IMR-90 (cell line): ENCODE data around the gene TBC1D22A. TPM values are rescaled to one million over a fixed set of nuclear protein-coding genes. Genes with fewer than 3 reads are reported as not detected.

Experiments used
- ATAC-seq: fragments of 200-7000 bp; cut with Tn5 transposase; 2 replicates; pipeline ENCODE4 v1.9.1; 2020; ENCODE audit warnings: low read depth, mild to moderate bottlenecking, moderate library complexity
- BruUV-seq: library from RNA; stranded (reverse); fragments of 400-500 nt; replicated peaks from 2 replicates; lab custom pipeline; 2021; lab: Mats Ljungman, UMichigan
- CTCF ChIA-PET: fragments of 300-600 bp; formaldehyde crosslinking; extraction: SDS; loops from one replicate; lab custom pipeline; 2021; ENCODE audit warnings: antibody characterized with exemption; lab: Yijun Ruan, JAX
- POLR2A ChIA-PET: fragments of 300-600 bp; sonication (Branson Sonifier 250); formaldehyde crosslinking; loops from one replicate; lab custom pipeline; 2022; ENCODE audit warnings: antibody characterized with exemption; ENCODE audit not compliant: unreplicated experiment; lab: Charles Lee
- DNase-seq: peaks from one replicate; pipeline ENCODE4 v3.0.0; 2013
- H2AFZ ChIP-seq: replicated peaks from 2 replicates; pipeline ENCODE3; 2013; ENCODE audit warnings: low read length, mild to moderate bottlenecking; ENCODE audit not compliant: poor library complexity
- H2AK5ac ChIP-seq: 2 replicates; pipeline ENCODE4 v1.6.1; 2013; ENCODE audit warnings: low read depth, low read length, inconsistent platforms
- H2AK9ac ChIP-seq: replicated peaks from 2 replicates; pipeline ENCODE3; 2013; ENCODE audit warnings: mild to moderate bottlenecking, low read depth, low read length, moderate library complexity; ENCODE audit not compliant: poor library complexity
- H2BK120ac ChIP-seq: 2 replicates; pipeline ENCODE4 v1.6.1; 2013; ENCODE audit warnings: low read depth, low read length, inconsistent platforms
- H2BK15ac ChIP-seq: 3 replicates; pipeline ENCODE4 v1.6.1; 2013; ENCODE audit warnings: low read depth, low read length, inconsistent platforms
- H2BK20ac ChIP-seq: 2 replicates; pipeline ENCODE4 v1.6.1; 2013; ENCODE audit warnings: low read depth, mild to moderate bottlenecking, inconsistent platforms, low read length, moderate library complexity
- H2BK5ac ChIP-seq: 2 replicates; pipeline ENCODE4 v1.6.1; 2013; ENCODE audit warnings: mild to moderate bottlenecking, low read depth, low read length, inconsistent platforms; ENCODE audit not compliant: poor library complexity, severe bottlenecking
- H3K14ac ChIP-seq: replicated peaks from 2 replicates; pipeline ENCODE4 v1.6.1; 2013; ENCODE audit warnings: low read depth, low read length, inconsistent platforms
- H3K18ac ChIP-seq: 2 replicates; pipeline ENCODE4 v1.6.1; 2013; ENCODE audit warnings: low read depth, low read length, control low read depth
- H3K23ac ChIP-seq: 2 replicates; pipeline ENCODE4 v1.6.1; 2013; ENCODE audit warnings: low read depth, low read length, inconsistent platforms
- H3K27ac ChIP-seq: 2 replicates; pipeline ENCODE4 v1.5.1; 2013; ENCODE audit warnings: mild to moderate bottlenecking, control low read depth, low read length; ENCODE audit not compliant: insufficient read depth
- H3K27me3 ChIP-seq: 2 replicates; pipeline ENCODE4 v1.6.1; 2013; ENCODE audit warnings: low read length; ENCODE audit not compliant: control insufficient read depth, insufficient read depth
- H3K36me3 ChIP-seq: 2 replicates; pipeline ENCODE4 v1.6.1; 2013; ENCODE audit warnings: low read length, mixed read lengths; ENCODE audit not compliant: control insufficient read depth, insufficient read depth
- H3K4ac ChIP-seq: 2 replicates; pipeline ENCODE4 v1.6.1; 2013; ENCODE audit warnings: low read depth, low read length, inconsistent platforms
- H3K4me1 ChIP-seq: 2 replicates; pipeline ENCODE4 v1.6.1; 2013; ENCODE audit warnings: low read length, mixed read lengths; ENCODE audit not compliant: control insufficient read depth, insufficient read depth
- H3K4me2 ChIP-seq: 2 replicates; pipeline ENCODE4 v1.6.1; 2013; ENCODE audit warnings: low read depth, mild to moderate bottlenecking, control low read depth, low read length, moderate library complexity
- H3K4me3 ChIP-seq: 2 replicates; pipeline ENCODE4 v1.5.1; 2013; ENCODE audit warnings: low read depth, mild to moderate bottlenecking, control low read depth, low read length, moderate library complexity; ENCODE audit not compliant: insufficient read depth
- H3K56ac ChIP-seq: 2 replicates; pipeline ENCODE4 v1.6.1; 2013; ENCODE audit warnings: low read length, inconsistent platforms; ENCODE audit not compliant: insufficient read depth; ENCODE audit errors: extremely low read depth
- H3K79me1 ChIP-seq, 2 experiments: 2 replicates each; pipeline ENCODE4 v1.6.1; 2013; ENCODE audit warnings: low read length in 2 of 2, inconsistent platforms in 1 of 2, low read depth in 1 of 2
- H3K9ac ChIP-seq: 2 replicates; pipeline ENCODE4 v1.6.1; 2013; ENCODE audit warnings: low read depth, low read length, control low read depth
- H3K9me1 ChIP-seq: 2 replicates; pipeline ENCODE4 v1.6.1; 2013; ENCODE audit warnings: low read length, inconsistent platforms; ENCODE audit not compliant: insufficient read depth
- H3K9me3 ChIP-seq: 2 replicates; pipeline ENCODE4 v1.6.1; 2013; ENCODE audit warnings: low read length; ENCODE audit not compliant: control insufficient read depth, insufficient read depth
- H4K20me1 ChIP-seq: 2 replicates; pipeline ENCODE4 v1.6.1; 2013; ENCODE audit warnings: low read length, inconsistent platforms; ENCODE audit not compliant: insufficient read depth
- H4K5ac ChIP-seq: 2 replicates; pipeline ENCODE4 v1.6.1; 2013; ENCODE audit warnings: mild to moderate bottlenecking, low read depth, low read length, control low read depth
- H4K8ac ChIP-seq, 2 experiments: 2 replicates each; pipeline ENCODE4 v1.6.1; 2013; ENCODE audit warnings: low read depth in 2 of 2, low read length in 2 of 2, control low read depth in 1 of 2, inconsistent platforms in 1 of 2
- H4K91ac ChIP-seq: 2 replicates; pipeline ENCODE4 v1.6.1; 2013; ENCODE audit warnings: low read depth, low read length, inconsistent platforms; ENCODE audit not compliant: insufficient read depth
- CHD1 ChIP-seq: IDR thresholded peaks from 2 replicates; pipeline ENCODE4 v1.6.1; 2012; ENCODE audit warnings: low read depth, low read length, improper control_type of control experiment
- FOS ChIP-seq: fragments of 150-350 bp; IDR thresholded peaks from 2 replicates; pipeline ENCODE4 v1.6.1; 2016; ENCODE audit warnings: low read depth, low read length
- MAFK ChIP-seq: IDR thresholded peaks from 2 replicates; pipeline ENCODE4 v1.6.1; 2012; ENCODE audit warnings: low read depth, low read length, improper control_type of control experiment
- MAZ ChIP-seq: IDR thresholded peaks from 2 replicates; pipeline ENCODE4 v1.6.1; 2012; ENCODE audit warnings: low read depth, mild to moderate bottlenecking, low read length, improper control_type of control experiment, moderate library complexity, borderline replicate concordance
- NFE2L2 ChIP-seq: fragments of 150-350 bp; IDR thresholded peaks from 2 replicates; pipeline ENCODE4 v1.6.1; 2016; ENCODE audit warnings: low read depth, mild to moderate bottlenecking, low read length
- SMC3 ChIP-seq: fragments of 150-350 bp; IDR thresholded peaks from 2 replicates; pipeline ENCODE4 v1.6.1; 2016; ENCODE audit warnings: low read depth, mild to moderate bottlenecking, antibody characterized with exemption, low read length, moderate library complexity
- WGBS, 2 experiments: methylation state at CpG; one replicate each; pipeline versions ENCODE4 v1.1.5 to v1.1.7; 2013; ENCODE audit warnings: missing lambda C conversion rate in 2 of 2; ENCODE audit not compliant: insufficient read length in 1 of 2; ENCODE audit errors: extremely low coverage in 2 of 2; 5-methylcytosine and 5-hydroxymethylcytosine counted together
- dilution Hi-C: fragments of 300-500 bp; cut with HindIII; formaldehyde crosslinking; loops from one replicate; pipeline ENCODE4 v1.14.3; 2018; ENCODE audit warnings: low sequenced_read_pairs; ENCODE audit not compliant: unreplicated experiment
- in situ Hi-C: fragments of 300-500 bp; cut with MboI; formaldehyde crosslinking; loops from 3 replicates; pipeline ENCODE4 v1.14.3; 2019; ENCODE audit warnings: low sequenced_read_pairs, inconsistent platforms, mixed read lengths
- intact Hi-C: fragments of 100-400 bp; cut with micrococcal nuclease; formaldehyde crosslinking; loops from 2 replicates; pipeline ENCODE4 v1.10.0; 2022
- polyA plus RNA-seq, 3 experiments: library from polyadenylated mRNA; depleted of rRNA; stranded (reverse); fragments of >200 nt; gene quantifications; 2 replicates each; pipeline ENCODE4 v1.2.3, GENCODE V29; 2012; ENCODE audit warnings: low replicate concordance in 1 of 3
- total RNA-seq: library from RNA; depleted of rRNA; stranded (reverse); fragments of >200 nt; gene quantifications from 2 replicates; pipeline ENCODE4 v1.2.3, GENCODE V29; 2012

Gene TBC1D22A
- total and polyA plus RNA-seq, 2 of the 4 experiments (the other 2 are of a cell fraction) = 9.0 to 16.7 TPM

DNA sequence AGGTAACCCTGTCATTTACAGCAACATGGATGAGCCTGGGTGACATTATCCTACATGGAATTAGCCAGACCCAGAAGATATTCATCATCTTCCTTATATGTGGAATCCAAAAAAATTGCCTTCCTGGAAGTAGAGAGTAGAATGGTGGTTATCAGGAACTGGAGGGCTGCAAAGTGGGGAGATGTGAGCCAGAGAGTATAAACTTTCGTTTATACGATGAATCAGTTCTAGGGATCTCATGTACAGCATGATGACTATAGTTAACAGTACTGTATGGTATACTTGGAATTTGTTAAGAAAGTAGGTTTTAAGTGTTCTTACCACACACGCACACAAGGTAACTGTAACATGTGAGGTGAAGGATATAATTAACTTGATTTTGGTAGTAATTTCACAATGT is 79.1 kb downstream of the TBC1D22A start:
- Histone ChIP-seq H3K9ac (no peak overlapping the region), H3K23ac (no peak overlapping the region), H2AK9ac (no peak overlapping the region), H2BK120ac (no peak overlapping the region), H3K36me3 (no peaks in the 10 kb centered on the region), H3K18ac (no peak overlapping the region), H2BK5ac (peak overlapping the region; percentile 1), H3K9me1 (peaks cover 16% of the 10 kb centered on the region; the same call in 1 of the 2 replicates), H4K5ac (no peak overlapping the region), H4K20me1 (peaks cover 9% of the 10 kb centered on the region), H3K27ac (no peak overlapping the region), H3K27me3 (no peaks in the 10 kb centered on the region), H2BK20ac (no peak overlapping the region), H4K91ac (no peak overlapping the region), H3K9me3 (no peaks in the 10 kb centered on the region), H3K4me2 (peak overlapping the region; percentile 27; the same call in 1 of the 2 replicates), H2AK5ac (no peak overlapping the region), H3K14ac (no peak overlapping the region), H3K4ac (no peak overlapping the region), H3K4me1 (peaks cover 14% of the 10 kb centered on the region), H2BK15ac (no peak overlapping the region), H3K79me1 (peaks cover 22 to 31% of the 10 kb centered on the region in 2 experiments), H4K8ac (no peak overlapping the region), H2AFZ (no peak overlapping the region), H3K56ac (no peak overlapping the region), H3K4me3 (no peak overlapping the region)
- intact Hi-C loops = loop anchor here (10.0 kb wide), 1 partner anchor 313 kb away; no protein-coding TSS in a partner anchor
- TF ChIP-seq CHD1 = no peak
- no peak for TF ChIP-seq MAFK
- TF ChIP-seq SMC3 = no peak
- no peak for TF ChIP-seq FOS
- no peak for TF ChIP-seq MAZ
- no peak for TF ChIP-seq NFE2L2
- ATAC-seq = peak; percentile 69
- DNase-seq = peak; percentile 67
- WGBS, 2 experiments = no CpG with 5 or more reads among the region's 3 CpGs
- CTCF ChIA-PET = no interaction called here
- no TSS peak for BruUV-seq
- POLR2A ChIA-PET = no interaction called here
- dilution Hi-C loops = no loop called here
- in situ Hi-C loops = no loop called here
